IPS DF 19.7 (cell line): ENCODE results near the gene MYF5.

ENCODE experiments used
- DNase-seq: peaks from one replicate; pipeline ENCODE4 v3.0.0-alpha.2; 2013; ENCODE audit warnings: low read depth, low spot score

Gene MYF5

GRCh38 chr12:80707830-80708258 is 8.9 kb upstream of the MYF5 start:
- DNase-seq, result no peak

- DNase-seq, result no peak
These were observed 8.3 kb upstream of the MYF5 start for GRCh38 chr12:80708259-80708974.

- no peak for DNase-seq
These were observed 7.8 kb upstream of the MYF5 start for GRCh38 chr12:80708975-80709328.

- DNase-seq, result no peak
These were observed 6.6 kb upstream of the MYF5 start for GRCh38 chr12:80709811-80710726.

- DNase-seq, result no peak
These were observed 5.8 kb upstream of the MYF5 start for GRCh38 chr12:80710727-80711449.

GRCh38 chr12:80711866-80712265 is 4.8 kb upstream of the MYF5 start:
- DNase-seq, result no peak

GRCh38 chr12:80712866-80713265 is 3.8 kb upstream of the MYF5 start:
- no peak for DNase-seq

GRCh38 chr12:80713419-80713818 is 3.3 kb upstream of the MYF5 start:
- no peak for DNase-seq

- no peak for DNase-seq
These were observed 2.7 kb upstream of the MYF5 start for GRCh38 chr12:80714055-80714454.

GRCh38 chr12:80714846-80715245 is 1.9 kb upstream of the MYF5 start:
- no peak for DNase-seq

GRCh38 chr12:80715713-80716249 is 931 bp upstream of the MYF5 start:
- no peak for DNase-seq

GRCh38 chr12:80717856-80718255 is 1.1 kb downstream of the MYF5 start:
- DNase-seq, result no peak

- no peak for DNase-seq
These were observed 3.8 kb downstream of the MYF5 start for GRCh38 chr12:80720516-80720915.

- DNase-seq, result no peak
These were observed 4.6 kb downstream of the MYF5 start for GRCh38 chr12:80721326-80721725.

- DNase-seq, result no peak
These were observed 29.3 kb downstream of the MYF5 start for GRCh38 chr12:80745851-80746505.

GRCh38 chr12:80747800-80748199 is 31.1 kb downstream of the MYF5 start:
- DNase-seq, result no peak

- no peak for DNase-seq
These were observed 32.7 kb downstream of the MYF5 start for GRCh38 chr12:80749456-80749855.

- no peak for DNase-seq
These were observed 35.8 kb downstream of the MYF5 start for GRCh38 chr12:80752464-80752863.

GRCh38 chr12:80754274-80754673 is 37.6 kb downstream of the MYF5 start:
- DNase-seq, result no peak

- DNase-seq, result no peak
These were observed 40.2 kb downstream of the MYF5 start for GRCh38 chr12:80756875-80757274.

- no peak for DNase-seq
These were observed 45.1 kb downstream of the MYF5 start for GRCh38 chr12:80761838-80762237.
